SK-N-MC (cell line): ENCODE data around the gene C1R.

Source experiments
- DNase-seq: peaks from one replicate; pipeline ENCODE4 v3.0.0-alpha.2; 2011; ENCODE audit warnings: low read depth, low spot score
- H3K27ac ChIP-seq: fragments of 200-600 bp; sonication (generic); 2 replicates; pipeline ENCODE4 v1.5.1; 2016; ENCODE audit warnings: mixed run types
- H3K36me3 ChIP-seq: fragments of 200-600 bp; sonication (generic); 2 replicates; pipeline ENCODE4 v1.6.1; 2017; ENCODE audit warnings: antibody characterized with exemption, low read length, mixed read lengths; ENCODE audit not compliant: insufficient read depth
- H3K4me3 ChIP-seq: fragments of 200-600 bp; sonication (generic); 2 replicates; pipeline ENCODE4 v1.5.1; 2016
- H3K9ac ChIP-seq: fragments of 200-600 bp; sonication (generic); 2 replicates; pipeline ENCODE4 v1.8.0; 2017; ENCODE audit warnings: mixed run types, mixed read lengths; ENCODE audit not compliant: insufficient read length
- H3K9me3 ChIP-seq: fragments of 200-600 bp; sonication (generic); 2 replicates; pipeline ENCODE4 v1.6.1; 2017; ENCODE audit warnings: low read depth, mild to moderate bottlenecking, antibody characterized with exemption, low read length, moderate library complexity, mixed read lengths
- EZH2 ChIP-seq: fragments of 200-600 bp; sonication (generic); IDR thresholded peaks from one replicate; pipeline ENCODE4 v1.6.1; 2017; ENCODE audit warnings: antibody characterized with exemption
- FOXP2 ChIP-seq: optimal IDR thresholded peaks from 2 replicates; pipeline ENCODE3; 2011; ENCODE audit warnings: mild to moderate bottlenecking, moderate library complexity; ENCODE audit not compliant: insufficient read depth; ENCODE audit errors: extremely low read length, control extremely low read depth
- POLR2AphosphoS5 ChIP-seq: IDR thresholded peaks from 2 replicates; pipeline ENCODE4 v1.6.1; 2012; ENCODE audit warnings: mild to moderate bottlenecking, low read depth, low read length, borderline replicate concordance

The C1R gene

DNA sequence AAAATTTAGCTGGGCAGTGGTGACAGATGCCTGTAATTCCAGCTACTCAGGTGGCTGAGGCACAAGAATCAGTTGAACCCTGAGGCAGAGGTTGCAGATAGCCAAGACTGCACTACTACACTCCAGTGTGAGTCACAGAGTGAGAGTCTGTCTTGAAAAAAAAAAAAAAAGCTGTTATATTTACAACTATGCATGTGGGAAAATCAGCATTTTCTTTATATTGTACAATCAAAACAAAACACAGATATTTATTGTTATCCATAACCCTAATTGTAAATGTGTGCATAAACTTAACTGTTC, 12.5 kb downstream of the C1R start:
- Histone ChIP-seq H3K9me3 (no peaks in the 10 kb centered on the region), H3K9ac (no peak overlapping the region), H3K27ac (no peak overlapping the region), H3K4me3 (no peak overlapping the region), H3K36me3 (no peaks in the 10 kb centered on the region)
- no peak for DNase-seq
- TF ChIP-seq EZH2 (no peak), FOXP2 (no peak), POLR2AphosphoS5 (no peak)

DNA sequence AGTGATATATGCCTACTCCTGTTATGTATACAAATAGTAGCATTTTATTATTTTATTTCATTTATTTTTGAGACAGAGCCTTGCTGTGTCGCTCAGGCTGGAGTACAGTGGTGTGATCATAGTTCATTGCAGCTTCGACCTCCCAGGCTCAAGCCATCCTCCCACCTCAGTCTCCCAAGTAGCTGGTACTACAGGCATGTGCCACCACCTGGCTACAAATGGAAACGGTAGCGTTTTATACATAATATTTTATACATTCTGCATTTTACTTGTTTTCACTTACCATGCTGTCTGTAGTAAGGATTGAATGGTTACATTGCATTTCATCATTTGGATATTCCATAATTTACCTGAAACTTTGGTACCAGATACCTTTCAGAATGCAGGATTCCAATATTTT, 14.1 kb downstream of the C1R start:
- Histone ChIP-seq H3K9me3 (no peaks in the 10 kb centered on the region), H3K4me3 (no peak overlapping the region), H3K27ac (no peak overlapping the region), H3K9ac (no peak overlapping the region), H3K36me3 (no peaks in the 10 kb centered on the region)
- no peak for DNase-seq
- no peak for TF ChIP-seq POLR2AphosphoS5

- Histone ChIP-seq H3K4me3 (no peak overlapping the region), H3K27ac (no peak overlapping the region), H3K9me3 (no peaks in the 10 kb centered on the region), H3K36me3 (no peaks in the 10 kb centered on the region), H3K9ac (no peak overlapping the region)
- TF ChIP-seq EZH2, result no peak
- TF ChIP-seq FOXP2, result no peak
- TF ChIP-seq POLR2AphosphoS5, result no peak
- no peak for DNase-seq
Observed at GRCh38 chr12:7076493-7076892, 15.8 kb downstream of the C1R start.

DNA sequence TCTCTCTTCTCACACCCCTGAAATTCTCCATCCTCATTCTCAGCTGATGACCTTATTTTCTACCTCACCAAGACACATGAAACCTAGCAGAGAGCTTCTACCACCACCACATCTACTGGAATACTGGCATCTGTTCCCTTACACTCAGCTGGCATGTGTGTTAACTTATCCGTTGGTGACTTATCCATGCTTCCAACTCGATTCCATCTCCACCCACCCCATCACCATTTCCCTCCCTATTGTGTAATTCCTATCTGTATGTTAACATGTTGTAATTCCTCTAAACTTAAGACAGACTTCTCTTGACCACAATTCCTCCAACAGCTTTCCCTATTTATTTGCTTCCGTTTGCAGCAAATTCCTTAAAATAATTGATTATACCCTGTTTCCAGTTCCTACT, 16.3 kb downstream of the C1R start:
- H3K36me3 ChIP-seq, result no peaks in the 10 kb centered on the region
- H3K4me3 ChIP-seq, result no peak overlapping the region
- DNase-seq, result no peak
- no peak overlapping the region for H3K9ac ChIP-seq
- H3K27ac ChIP-seq, result no peak overlapping the region
- no peaks in the 10 kb centered on the region for H3K9me3 ChIP-seq
- TF ChIP-seq EZH2, result no peak
- TF ChIP-seq FOXP2, result no peak
- no peak for TF ChIP-seq POLR2AphosphoS5

DNA sequence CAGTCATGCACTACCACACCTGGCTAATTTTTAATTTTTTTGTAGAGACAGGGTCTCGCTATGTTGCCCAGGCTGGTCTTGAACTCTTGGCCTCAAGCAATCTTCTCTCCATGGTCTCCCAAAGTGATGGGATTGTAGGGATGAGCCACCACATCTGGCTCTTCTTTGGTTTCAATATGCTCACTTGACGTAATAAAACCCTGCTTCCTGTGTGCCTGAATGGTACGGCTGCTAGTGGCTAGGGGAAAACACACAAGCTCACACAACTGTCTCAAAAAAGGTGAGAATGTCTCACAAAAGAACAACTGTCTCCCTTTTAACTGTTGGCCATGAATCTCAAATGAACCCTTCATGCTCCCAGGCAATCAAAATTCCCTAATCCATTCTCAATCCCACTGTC, 16.7 kb downstream of the C1R start:
- H3K36me3 ChIP-seq, result no peaks in the 10 kb centered on the region
- no peak overlapping the region for H3K4me3 ChIP-seq
- H3K27ac ChIP-seq, result no peak overlapping the region

DNA sequence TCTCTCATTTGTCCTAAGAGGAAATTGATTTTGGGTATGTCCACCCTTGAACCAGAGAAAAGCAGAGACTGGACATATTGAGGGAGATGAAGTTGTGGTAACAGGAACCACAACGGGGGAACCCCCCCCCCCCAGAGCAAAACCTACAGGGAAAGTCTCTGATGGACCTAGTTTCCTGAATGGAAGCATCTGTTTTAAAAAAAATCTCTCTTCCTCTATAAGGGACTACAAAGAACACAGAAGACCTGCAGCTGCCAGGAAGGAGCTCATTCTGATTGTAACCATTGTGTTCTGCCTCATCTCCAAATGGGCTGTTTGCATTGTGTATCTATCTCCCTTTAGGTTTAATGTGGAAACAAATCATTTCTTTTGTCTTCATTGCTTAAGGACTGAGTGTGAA, 18.3 kb downstream of the C1R start:
- Histone ChIP-seq H3K36me3 (no peaks in the 10 kb centered on the region), H3K4me3 (no peak overlapping the region), H3K27ac (no peak overlapping the region), H3K9ac (no peak overlapping the region), H3K9me3 (no peaks in the 10 kb centered on the region)
- TF ChIP-seq FOXP2, result no peak
- no peak for TF ChIP-seq EZH2
- TF ChIP-seq POLR2AphosphoS5, result no peak
- no peak for DNase-seq

More for the DNA sequence above, 16.7 kb downstream of the C1R start:
- Histone ChIP-seq H3K9ac (no peak overlapping the region), H3K9me3 (no peaks in the 10 kb centered on the region)
- TF ChIP-seq FOXP2, result no peak
- TF ChIP-seq EZH2, result no peak
- no peak for TF ChIP-seq POLR2AphosphoS5
- DNase-seq, result no peak

GRCh38 chr12:7072554-7072953, 19.7 kb downstream of the C1R start:
- TF ChIP-seq FOXP2 (no peak), POLR2AphosphoS5 (no peak), EZH2 (no peak)
- Histone ChIP-seq H3K9me3 (no peaks in the 10 kb centered on the region), H3K4me3 (no peak overlapping the region), H3K9ac (no peak overlapping the region), H3K27ac (no peak overlapping the region), H3K36me3 (no peaks in the 10 kb centered on the region)
- no peak for DNase-seq

DNA sequence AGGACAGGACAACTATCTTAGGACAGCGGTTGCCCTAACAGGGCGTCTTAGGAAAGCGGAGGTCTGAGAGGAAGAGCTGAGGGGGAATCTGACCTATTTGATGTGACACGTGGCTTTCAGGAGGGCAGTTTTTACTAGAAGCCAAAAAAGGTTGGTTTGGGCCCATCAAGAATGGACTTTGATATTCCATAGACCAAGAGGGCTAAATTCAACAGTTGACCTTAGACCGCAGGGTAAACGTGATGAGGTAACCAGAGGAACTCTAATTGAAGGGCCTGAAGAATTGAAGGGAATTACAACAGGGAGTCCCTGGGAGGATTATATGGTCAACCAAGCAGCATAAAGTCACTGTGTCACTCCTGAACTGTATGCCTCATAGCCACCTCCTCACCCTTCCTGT, 20.2 kb downstream of the C1R start:
- H3K9me3 ChIP-seq, result no peaks in the 10 kb centered on the region
- TF ChIP-seq EZH2 (no peak), POLR2AphosphoS5 (no peak), FOXP2 (no peak)
- H3K4me3 ChIP-seq, result no peak overlapping the region
- no peak overlapping the region for H3K9ac ChIP-seq
- DNase-seq, result no peak
- no peaks in the 10 kb centered on the region for H3K36me3 ChIP-seq
- no peak overlapping the region for H3K27ac ChIP-seq

DNA sequence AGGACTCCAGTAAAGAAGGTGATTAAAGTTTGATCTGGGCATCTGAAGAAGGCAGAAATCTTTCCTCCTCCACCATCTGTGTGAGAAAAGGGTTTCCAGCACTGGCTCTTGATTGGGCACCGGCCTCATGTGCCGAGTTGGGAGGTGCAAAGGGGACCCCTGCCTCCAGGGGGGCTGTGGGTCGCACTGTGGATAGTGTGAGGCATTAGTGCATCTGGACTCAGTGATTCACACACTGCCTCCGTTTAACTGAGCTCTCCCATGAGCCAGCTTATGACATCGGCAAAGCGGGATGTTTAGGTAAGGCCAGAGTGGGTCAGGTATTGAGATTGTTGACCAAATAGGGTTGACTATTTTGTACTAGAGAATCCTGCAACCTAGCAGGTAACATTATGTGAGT, 22.9 kb downstream of the C1R start:
- H3K9ac ChIP-seq, result no peak overlapping the region

GRCh38 chr12:7068994-7069346, 23.3 kb downstream of the C1R start:
- Histone ChIP-seq H3K9me3 (no peaks in the 10 kb centered on the region), H3K9ac (no peak overlapping the region), H3K36me3 (no peaks in the 10 kb centered on the region), H3K4me3 (no peak overlapping the region), H3K27ac (no peak overlapping the region)
- no peak for TF ChIP-seq FOXP2
- no peak for TF ChIP-seq EZH2
- TF ChIP-seq POLR2AphosphoS5, result no peak
- DNase-seq, result no peak

More for the DNA sequence above, 22.9 kb downstream of the C1R start:
- DNase-seq, result no peak
- no peaks in the 10 kb centered on the region for H3K36me3 ChIP-seq
- H3K9me3 ChIP-seq, result no peaks in the 10 kb centered on the region
- TF ChIP-seq FOXP2, result no peak
- TF ChIP-seq POLR2AphosphoS5, result no peak
- TF ChIP-seq EZH2, result no peak
- H3K27ac ChIP-seq, result no peak overlapping the region
- H3K4me3 ChIP-seq, result no peak overlapping the region
